HepG2 (cell line): ENCODE data around the gene FZD4. TPM values are rescaled to one million over a fixed set of nuclear protein-coding genes. Genes with fewer than 3 reads are reported as not detected.

Experiments used
- ATAC-seq: fragments of 200-7000 bp; cut with Tn5 transposase; 3 replicates; pipeline ENCODE4 v1.9.1; 2020; ENCODE audit warnings: mild to moderate bottlenecking, moderate library complexity
- BruUV-seq: library from RNA; stranded (reverse); fragments of 400-500 nt; replicated peaks from 2 replicates; lab custom pipeline; 2021; lab: Mats Ljungman, UMichigan
- CTCF ChIA-PET: fragments of 300-600 bp; formaldehyde crosslinking; extraction: SDS; loops from one replicate; lab custom pipeline; 2021; ENCODE audit warnings: low total read pairs, inconsistent platforms, low intra/inter-chr PET ratio; lab: Yijun Ruan, JAX
- POLR2A ChIA-PET: fragments of 350-600 bp; sonication (Branson Sonifier 250); formaldehyde crosslinking; loops from one replicate; lab custom pipeline; 2020; ENCODE audit warnings: antibody characterized with exemption, inconsistent platforms; lab: Yijun Ruan, JAX
- DNase-seq: peaks from one replicate; pipeline ENCODE4 v3.0.0-alpha.2; 2015; ENCODE audit warnings: low spot score
- FAIRE-seq: peaks from 3 replicates; lab custom pipeline; 2011; peaks lifted over from hg19 to GRCh38; lab: Jason Lieb, UNC
- H2AFZ ChIP-seq: one replicate; pipeline ENCODE4 v1.6.1; 2011; ENCODE audit warnings: low read length, inconsistent platforms
- H3K27ac ChIP-seq: fragments of 300-600 bp; 3 replicates; pipeline ENCODE4 v1.8.0; 2011; ENCODE audit warnings: mixed run types, mild to moderate bottlenecking, mixed read lengths, low read length, inconsistent platforms; ENCODE audit not compliant: insufficient read depth; ENCODE audit errors: extremely low read length
- H3K27me3 ChIP-seq, 2 experiments: fragments of 200-600 bp in 1 of 2; 2 replicates in 1 of 2; 3 replicates in 1 of 2; pipeline versions ENCODE4 v1.6.0 to v1.8.0; 2011; ENCODE audit warnings: low read length in 2 of 2, mild to moderate bottlenecking in 2 of 2, moderate library complexity in 2 of 2, inconsistent platforms in 1 of 2; ENCODE audit not compliant: insufficient read depth in 2 of 2, control insufficient read depth in 1 of 2
- H3K36me3 ChIP-seq, 2 experiments: fragments of 200-600 bp in 1 of 2; replicated peaks in 1 of 2; 2 replicates in 1 of 2; 3 replicates in 1 of 2; pipeline versions ENCODE4 v1.5.1 to v1.8.0; 2011; ENCODE audit warnings: low read length in 2 of 2, inconsistent platforms in 1 of 2; ENCODE audit not compliant: insufficient read depth in 2 of 2, control insufficient read depth in 1 of 2
- H3K4me1 ChIP-seq: 2 replicates; pipeline ENCODE4 v1.5.1; 2012; ENCODE audit warnings: low read length, inconsistent platforms; ENCODE audit not compliant: insufficient read depth
- H3K4me2 ChIP-seq: 2 replicates; pipeline ENCODE4 v1.6.0; 2011; ENCODE audit warnings: low read depth, low read length, inconsistent platforms
- H3K4me3 ChIP-seq, 3 experiments: fragments of 200-600 bp in 1 of 3; sonication (generic), shearing (Covaris generic) in 1 of 3; replicated peaks in 1 of 3; 2 replicates each; pipeline ENCODE4 v1.5.1; 2011 to 2016; ENCODE audit warnings: low read length in 3 of 3, inconsistent platforms in 2 of 3, low read depth in 2 of 3, mild to moderate bottlenecking in 2 of 3, control low read depth in 1 of 3, mixed read lengths in 1 of 3; ENCODE audit not compliant: insufficient read depth in 1 of 3
- H3K79me2 ChIP-seq: one replicate; pipeline ENCODE4 v1.6.1; 2011; ENCODE audit warnings: low read length, inconsistent platforms; ENCODE audit not compliant: insufficient read depth
- H3K9ac ChIP-seq: 2 replicates; pipeline ENCODE4 v1.6.0; 2011; ENCODE audit warnings: mild to moderate bottlenecking, low read depth, low read length, inconsistent platforms; ENCODE audit not compliant: insufficient read depth
- H3K9me3 ChIP-seq: 2 replicates; pipeline ENCODE4 v1.5.1; 2012; ENCODE audit warnings: mild to moderate bottlenecking, low read length
- H4K20me1 ChIP-seq: 2 replicates; pipeline ENCODE4 v1.6.0; 2011; ENCODE audit warnings: inconsistent platforms, mild to moderate bottlenecking, low read length, moderate library complexity; ENCODE audit not compliant: insufficient read depth
- CBX2 ChIP-seq, 2 experiments: fragments of 200-600 bp in 1 of 2; sonication (generic); formaldehyde crosslinking in 1 of 2; IDR thresholded peaks; 2 replicates each; pipeline versions ENCODE4 v1.7.0 to v1.8.1; 2018 to 2022; ENCODE audit warnings: low read depth in 2 of 2, low read length in 1 of 2, mild to moderate bottlenecking in 1 of 2, missing genetic modification reagents in 1 of 2
- E2F1 ChIP-seq: sonication (generic); formaldehyde crosslinking; IDR thresholded peaks from 2 replicates; pipeline ENCODE4 v1.5.0; 2020; ENCODE audit warnings: missing genetic modification reagents
- IKZF5 ChIP-seq: IDR thresholded peaks from 2 replicates; pipeline ENCODE4 v1.6.1; 2018; ENCODE audit warnings: missing genetic modification reagents, mild to moderate bottlenecking, missing compliant biosample characterization
- KIAA2018 ChIP-seq: sonication (generic); formaldehyde crosslinking; IDR thresholded peaks from 2 replicates; pipeline ENCODE4 v1.5.0; 2020; ENCODE audit warnings: mild to moderate bottlenecking, missing genetic modification reagents, borderline replicate concordance
- MYC ChIP-seq: sonication (generic); formaldehyde crosslinking; IDR thresholded peaks from 2 replicates; pipeline ENCODE4 v1.9.0; 2021; ENCODE audit warnings: missing genetic modification reagents, borderline replicate concordance
- NR1H2 ChIP-seq: sonication (generic); formaldehyde crosslinking; IDR thresholded peaks from 2 replicates; pipeline ENCODE4 v1.8.1; 2022; ENCODE audit warnings: low read depth, missing genetic modification reagents, borderline replicate concordance
- ZFP36 ChIP-seq: fragments of 150-350 bp; IDR thresholded peaks from 2 replicates; pipeline ENCODE4 v1.6.1; 2018; ENCODE audit warnings: borderline replicate concordance, low read length, low read depth; ENCODE audit not compliant: partially characterized antibody
- ZNF350 ChIP-seq: sonication (generic); formaldehyde crosslinking; IDR thresholded peaks from 2 replicates; pipeline ENCODE4 v1.4.0; 2020; ENCODE audit warnings: mild to moderate bottlenecking, low read depth, missing genetic modification reagents, borderline replicate concordance
- ZNF552 ChIP-seq: sonication (generic); formaldehyde crosslinking; IDR thresholded peaks from 2 replicates; pipeline ENCODE4 v1.9.0; 2022; ENCODE audit warnings: missing genetic modification reagents, mild to moderate bottlenecking, borderline replicate concordance
- ZNF670 ChIP-seq: sonication (generic); formaldehyde crosslinking; IDR thresholded peaks from 2 replicates; pipeline ENCODE4 v1.8.0; 2022; ENCODE audit warnings: mild to moderate bottlenecking, missing genetic modification reagents, borderline replicate concordance
- ZNF709 ChIP-seq: sonication (generic); formaldehyde crosslinking; IDR thresholded peaks from 2 replicates; pipeline ENCODE4 v1.5.0; 2020; ENCODE audit warnings: mild to moderate bottlenecking, missing genetic modification reagents
- WGBS: methylation state at CpG from one replicate; pipeline ENCODE4 v1.1.6; 2017; ENCODE audit warnings: low lambda C conversion rate; 5-methylcytosine and 5-hydroxymethylcytosine counted together
- in situ Hi-C: cut with HindIII; loops from 2 replicates; pipeline ENCODE4 v1.10.0; 2017; ENCODE audit warnings: low pct_unique_long_range_greater_than_20kb; ENCODE audit not compliant: extremely low pct_ligation_motif_present
- intact Hi-C: fragments of 100-400 bp; cut with micrococcal nuclease; formaldehyde crosslinking; loops from one replicate; pipeline ENCODE4 v1.10.0; 2022; ENCODE audit not compliant: unreplicated experiment
- polyA plus RNA-seq, 8 experiments: library from polyadenylated mRNA; depleted of rRNA in 3 of 8; stranded (reverse) in 7 of 8; unstranded in 1 of 8; fragments of >200 nt; fragmentation: Illumina TruSeq in 4 of 8; extraction: Trizol in 4 of 8; gene quantifications; 2 replicates each; pipeline versions ENCODE4 v1.2.1 to v1.2.3, GENCODE V29; 2011 to 2016; ENCODE audit warnings: low read depth in 4 of 8, missing spikeins in 1 of 8, mixed read lengths in 1 of 8; ENCODE audit not compliant: insufficient read depth in 1 of 8
- total RNA-seq, 5 experiments: library from RNA; depleted of rRNA; stranded (reverse); fragments of >200 nt; fragmentation: Illumina TruSeq; extraction: Trizol; gene quantifications; 2 replicates each; pipeline ENCODE4 v1.2.3, GENCODE V29; 2016; ENCODE audit warnings: low read depth in 1 of 5

FZD4 gene
- total and polyA plus RNA-seq, 2 of the 13 experiments (the other 11 are each of a cell fraction or from before 2014, with no cell fraction given), result 46.5 to 70.4 TPM

- TF ChIP-seq ZNF670, result no peak
These were observed 23.0 kb downstream of the FZD4 start (continued) for GRCh38 chr11:86932259-86932585.

GRCh38 chr11:86931548-86932258 is 23.5 kb downstream of the FZD4 start:
- FAIRE-seq, result no peak
- no peak overlapping the region for H3K27ac ChIP-seq
- ATAC-seq, result no peak
- no peaks in the 10 kb centered on the region for H3K36me3 ChIP-seq
- no peak overlapping the region for H3K4me2 ChIP-seq
- WGBS, result 63% methylated on average over 8 of the region's 8 CpGs
- intact Hi-C loops (no loop called here), in situ Hi-C loops (loop anchor here (10.0 kb wide), 1 partner anchor 493 kb away; no protein-coding TSS in a partner anchor)
- DNase-seq, result no peak
- H3K4me3 ChIP-seq, result no peak overlapping the region
- H4K20me1 ChIP-seq, result no peaks in the 10 kb centered on the region
- ChIA-PET POLR2A (interaction anchor here (1.3 kb wide), 1 partner anchor 9 kb away, joined by 3 read pairs; no protein-coding TSS in a partner anchor), CTCF (no interaction called here)
- no peak overlapping the region for H2AFZ ChIP-seq
- no TSS peak for BruUV-seq
- H3K79me2 ChIP-seq, result no peaks in the 10 kb centered on the region
- H3K9me3 ChIP-seq, result no peaks in the 10 kb centered on the region
- H3K9ac ChIP-seq, result no peak overlapping the region
- peaks cover 11% of the 10 kb centered on the region; the same call in 1 of the 2 replicates for H3K4me1 ChIP-seq
- no peaks in the 10 kb centered on the region for H3K27me3 ChIP-seq
- TF ChIP-seq ZNF709 (CRISPR knock-in tag), result no peak
- no peak for TF ChIP-seq KIAA2018 (CRISPR knock-in tag)
- no peak for TF ChIP-seq CBX2 (IDR thresholded peaks at IDR 0.05; ENCODE audit: low read depth, low read length)
- no peak for TF ChIP-seq CBX2 (CRISPR knock-in tag; IDR thresholded peaks at IDR 0.05; ENCODE audit: low read depth)
- no peak for TF ChIP-seq NR1H2 (CRISPR knock-in tag)
- TF ChIP-seq ZNF552 (CRISPR knock-in tag), result no peak
- TF ChIP-seq ZFP36, result no peak
- no peak for TF ChIP-seq ZNF350 (CRISPR knock-in tag)
- TF ChIP-seq IKZF5 (CRISPR knock-in tag), result no peak
- no peak for TF ChIP-seq E2F1
- TF ChIP-seq MYC, result no peak
